PFSK-1 (cell line): ENCODE data around the gene AXIN2.

Experiments used
- POLR2AphosphoS5 ChIP-seq: IDR thresholded peaks from 2 replicates; pipeline ENCODE4 v1.6.1; 2012; ENCODE audit warnings: low read depth, mild to moderate bottlenecking, control low read depth, low read length, moderate library complexity
- TAF1 ChIP-seq: IDR thresholded peaks from 2 replicates; pipeline ENCODE4 v1.6.1; 2012; ENCODE audit warnings: low read length, control low read depth, borderline replicate concordance; ENCODE audit not compliant: insufficient read depth
- TF ChIP-seq, protein P1 (sequence below), 2 experiments: IDR thresholded peaks; 2 replicates each; pipeline versions ENCODE4 v1.6.1 to v1.8.0; 2011 to 2012; ENCODE audit warnings: low read depth in 2 of 2, low read length in 2 of 2, control low read depth in 1 of 2, inconsistent platforms in 1 of 2, mild to moderate bottlenecking in 1 of 2, moderate library complexity in 1 of 2; ENCODE audit not compliant: insufficient read depth in 1 of 2

DNA sequence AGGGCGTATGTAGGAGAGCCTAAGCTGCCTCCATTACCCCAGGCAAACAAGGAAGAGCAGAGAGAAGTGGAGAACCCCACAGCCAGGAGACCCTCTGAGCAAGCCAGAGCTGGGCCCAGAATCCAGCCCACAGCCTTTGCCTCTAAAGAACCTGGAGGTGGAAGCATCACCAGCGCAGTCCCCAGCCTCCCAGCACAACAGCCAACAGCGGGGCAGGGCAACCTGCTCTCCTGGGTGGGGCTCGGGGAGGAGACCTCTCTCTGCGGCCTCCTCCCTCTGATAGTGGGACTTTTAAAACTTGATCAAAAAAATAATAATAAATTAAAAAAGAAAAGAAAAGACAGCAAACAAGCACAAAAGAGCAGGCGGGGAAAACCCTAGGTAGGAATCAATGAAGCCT is 45.9 kb downstream of the AXIN2 start:
- TF ChIP-seq, protein P1, sequence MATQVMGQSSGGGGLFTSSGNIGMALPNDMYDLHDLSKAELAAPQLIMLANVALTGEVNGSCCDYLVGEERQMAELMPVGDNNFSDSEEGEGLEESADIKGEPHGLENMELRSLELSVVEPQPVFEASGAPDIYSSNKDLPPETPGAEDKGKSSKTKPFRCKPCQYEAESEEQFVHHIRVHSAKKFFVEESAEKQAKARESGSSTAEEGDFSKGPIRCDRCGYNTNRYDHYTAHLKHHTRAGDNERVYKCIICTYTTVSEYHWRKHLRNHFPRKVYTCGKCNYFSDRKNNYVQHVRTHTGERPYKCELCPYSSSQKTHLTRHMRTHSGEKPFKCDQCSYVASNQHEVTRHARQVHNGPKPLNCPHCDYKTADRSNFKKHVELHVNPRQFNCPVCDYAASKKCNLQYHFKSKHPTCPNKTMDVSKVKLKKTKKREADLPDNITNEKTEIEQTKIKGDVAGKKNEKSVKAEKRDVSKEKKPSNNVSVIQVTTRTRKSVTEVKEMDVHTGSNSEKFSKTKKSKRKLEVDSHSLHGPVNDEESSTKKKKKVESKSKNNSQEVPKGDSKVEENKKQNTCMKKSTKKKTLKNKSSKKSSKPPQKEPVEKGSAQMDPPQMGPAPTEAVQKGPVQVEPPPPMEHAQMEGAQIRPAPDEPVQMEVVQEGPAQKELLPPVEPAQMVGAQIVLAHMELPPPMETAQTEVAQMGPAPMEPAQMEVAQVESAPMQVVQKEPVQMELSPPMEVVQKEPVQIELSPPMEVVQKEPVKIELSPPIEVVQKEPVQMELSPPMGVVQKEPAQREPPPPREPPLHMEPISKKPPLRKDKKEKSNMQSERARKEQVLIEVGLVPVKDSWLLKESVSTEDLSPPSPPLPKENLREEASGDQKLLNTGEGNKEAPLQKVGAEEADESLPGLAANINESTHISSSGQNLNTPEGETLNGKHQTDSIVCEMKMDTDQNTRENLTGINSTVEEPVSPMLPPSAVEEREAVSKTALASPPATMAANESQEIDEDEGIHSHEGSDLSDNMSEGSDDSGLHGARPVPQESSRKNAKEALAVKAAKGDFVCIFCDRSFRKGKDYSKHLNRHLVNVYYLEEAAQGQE (IDR thresholded peaks at IDR 0.05; ENCODE audit: insufficient read depth in 1 of 2, low read depth in 2 of 2, low read length in 2 of 2) = no peak
- no peak for TF ChIP-seq POLR2AphosphoS5
- no peak for TF ChIP-seq TAF1
